H1 (cell line): Measurements from ENCODE around the gene STX10.

Experiments used
- CBX8 ChIP-seq: fragments of 300-800, 300-1000 bp; sonication (generic); IDR thresholded peaks from 2 replicates; pipeline ENCODE4 v1.7.1; 2016; ENCODE audit warnings: low read depth, low read length, borderline replicate concordance
- CEBPB ChIP-seq: IDR thresholded peaks from 2 replicates; pipeline ENCODE4 v1.6.1; 2012; ENCODE audit warnings: low read depth, low read length
- CHD2 ChIP-seq: IDR thresholded peaks from 2 replicates; pipeline ENCODE4 v1.6.1; 2012; ENCODE audit warnings: low read length, improper control_type of control experiment
- EGR1 ChIP-seq: IDR thresholded peaks from 2 replicates; pipeline ENCODE4 v1.6.1; 2011; ENCODE audit warnings: low read depth, low read length, borderline replicate concordance
- EP300 ChIP-seq, 2 experiments: IDR thresholded peaks; 1 replicate in 1 of 2; 2 replicates in 1 of 2; pipeline ENCODE4 v1.6.1; 2011 to 2012; ENCODE audit warnings: low read depth in 2 of 2, low read length in 2 of 2, mild to moderate bottlenecking in 2 of 2, borderline replicate concordance in 1 of 2, inconsistent platforms in 1 of 2, moderate library complexity in 1 of 2
- JUND ChIP-seq: IDR thresholded peaks from 2 replicates; pipeline ENCODE4 v1.6.1; 2011; ENCODE audit warnings: mild to moderate bottlenecking, improper control_type of control experiment, low read length
- KDM1A ChIP-seq: fragments of 200-600, 300-600 bp; sonication (generic); IDR thresholded peaks from 2 replicates; pipeline ENCODE4 v1.7.1; 2016; ENCODE audit warnings: mild to moderate bottlenecking, low read length, borderline replicate concordance
- POLR2A ChIP-seq, 2 experiments: IDR thresholded peaks; 1 replicate in 1 of 2; 2 replicates in 1 of 2; pipeline ENCODE4 v1.6.1; 2011; ENCODE audit warnings: low read depth in 2 of 2, low read length in 2 of 2, mild to moderate bottlenecking in 2 of 2; ENCODE audit errors: control extremely low read depth in 1 of 2
- POLR2AphosphoS5 ChIP-seq: IDR thresholded peaks from 2 replicates; pipeline ENCODE4 v1.6.1; 2011; ENCODE audit warnings: low read depth, low read length
- RAD21 ChIP-seq, 2 experiments: IDR thresholded peaks in 1 of 2; conservative IDR thresholded peaks in 1 of 2; 2 replicates each; pipeline ENCODE4 v1.6.1; 2011; ENCODE audit warnings: low read depth in 2 of 2, low read length in 2 of 2, improper control_type of control experiment in 1 of 2, inconsistent platforms in 1 of 2, mild to moderate bottlenecking in 1 of 2, moderate library complexity in 1 of 2
- RFX5 ChIP-seq: IDR thresholded peaks from 2 replicates; pipeline ENCODE4 v1.6.1; 2011; ENCODE audit warnings: low read depth, low read length, improper control_type of control experiment, borderline replicate concordance
- SIN3A ChIP-seq, 2 experiments: IDR thresholded peaks in 1 of 2; conservative IDR thresholded peaks in 1 of 2; 2 replicates each; pipeline ENCODE4 v1.6.1; 2011 to 2012; ENCODE audit warnings: low read length in 2 of 2, improper control_type of control experiment in 1 of 2, low read depth in 1 of 2, mild to moderate bottlenecking in 1 of 2
- TF ChIP-seq, protein P1 (sequence below), 3 experiments: IDR thresholded peaks; 1 replicate in 2 of 3; 2 replicates in 1 of 3; pipeline versions ENCODE4 v1.5.1 to v1.6.1; 2011; ENCODE audit warnings: low read length in 3 of 3, mild to moderate bottlenecking in 3 of 3, inconsistent platforms in 2 of 3, low read depth in 1 of 3, moderate library complexity in 1 of 3; ENCODE audit not compliant: insufficient read depth in 1 of 3; ENCODE audit errors: control extremely low read depth in 1 of 3

DNA sequence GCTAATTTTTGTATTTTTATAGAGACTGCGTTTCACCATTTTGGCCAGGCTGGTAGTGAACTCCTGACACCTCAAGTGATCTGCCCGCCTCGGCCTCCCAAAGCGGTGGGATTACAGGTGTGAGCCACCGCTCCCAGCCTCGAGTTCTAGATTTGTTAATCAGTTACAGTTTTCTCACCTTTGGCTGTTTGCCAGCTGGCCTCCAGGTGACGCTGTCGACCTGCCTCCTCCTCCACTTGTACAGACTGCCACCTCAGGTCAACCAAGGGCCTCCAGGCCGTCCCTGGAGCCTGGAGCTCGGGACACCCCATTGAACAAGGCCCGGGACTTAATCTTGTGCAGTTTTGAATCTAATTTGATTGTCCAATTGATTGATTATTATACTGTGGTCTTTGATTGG is 45.5 kb upstream of the STX10 start:
- TF ChIP-seq RFX5 (no peak), KDM1A (no peak), CBX8 (no peak), SIN3A (conservative IDR thresholded peaks at IDR 0.05 in 1 of 2, IDR thresholded peaks at IDR 0.05 in 1 of 2; ENCODE audit: low read depth in 1 of 2, low read length in 2 of 2) (no peak), POLR2A (IDR thresholded peaks at IDR 0.05; ENCODE audit: control extremely low read depth in 1 of 2, low read depth in 2 of 2, low read length in 2 of 2) (no peak), JUND (peak; percentile 64; the same call in 1 of the 2 replicates), CHD2 (0 out of 2 replicates have a peak, but pooled peaks have one; percentile 17), POLR2AphosphoS5 (no peak), EGR1 (no peak), RAD21 (IDR thresholded peaks at IDR 0.05 in 1 of 2, conservative IDR thresholded peaks at IDR 0.05 in 1 of 2; ENCODE audit: low read depth in 2 of 2, low read length in 2 of 2) (peak; percentile 92 to 93), CEBPB (peak; percentile 40; the same call in 1 of the 2 replicates), EP300 (IDR thresholded peaks at IDR 0.05; ENCODE audit: borderline replicate concordance in 1 of 2, low read depth in 2 of 2, low read length in 2 of 2) (no peak)
- TF ChIP-seq, protein P1, sequence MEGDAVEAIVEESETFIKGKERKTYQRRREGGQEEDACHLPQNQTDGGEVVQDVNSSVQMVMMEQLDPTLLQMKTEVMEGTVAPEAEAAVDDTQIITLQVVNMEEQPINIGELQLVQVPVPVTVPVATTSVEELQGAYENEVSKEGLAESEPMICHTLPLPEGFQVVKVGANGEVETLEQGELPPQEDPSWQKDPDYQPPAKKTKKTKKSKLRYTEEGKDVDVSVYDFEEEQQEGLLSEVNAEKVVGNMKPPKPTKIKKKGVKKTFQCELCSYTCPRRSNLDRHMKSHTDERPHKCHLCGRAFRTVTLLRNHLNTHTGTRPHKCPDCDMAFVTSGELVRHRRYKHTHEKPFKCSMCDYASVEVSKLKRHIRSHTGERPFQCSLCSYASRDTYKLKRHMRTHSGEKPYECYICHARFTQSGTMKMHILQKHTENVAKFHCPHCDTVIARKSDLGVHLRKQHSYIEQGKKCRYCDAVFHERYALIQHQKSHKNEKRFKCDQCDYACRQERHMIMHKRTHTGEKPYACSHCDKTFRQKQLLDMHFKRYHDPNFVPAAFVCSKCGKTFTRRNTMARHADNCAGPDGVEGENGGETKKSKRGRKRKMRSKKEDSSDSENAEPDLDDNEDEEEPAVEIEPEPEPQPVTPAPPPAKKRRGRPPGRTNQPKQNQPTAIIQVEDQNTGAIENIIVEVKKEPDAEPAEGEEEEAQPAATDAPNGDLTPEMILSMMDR (IDR thresholded peaks at IDR 0.05; ENCODE audit: control extremely low read depth in 1 of 3, insufficient read depth in 1 of 3, low read depth in 1 of 3, low read length in 3 of 3) = peak; percentile 94 to 99 (median 97)
